GM18951 (cell line): ENCODE results near the gene CCDC187.

ENCODE experiments used
- POLR2A ChIP-seq: IDR thresholded peaks from 4 replicates; pipeline ENCODE4 v1.6.1; 2011; ENCODE audit warnings: mild to moderate bottlenecking; ENCODE audit not compliant: insufficient read length, insufficient read depth; ENCODE audit errors: extremely low read depth
- in situ Hi-C: fragments of 300-500 bp; cut with MboI; formaldehyde crosslinking; loops from one replicate; pipeline ENCODE4 v1.12.0; 2022; ENCODE audit warnings: low sequenced_read_pairs, mixed read lengths, inconsistent platforms; ENCODE audit not compliant: unreplicated experiment

The CCDC187 gene

GRCh38 chr9:136343884-136344269 lies 40.0 kb upstream of the CCDC187 start:
- in situ Hi-C loops = no loop called here
- no peak for TF ChIP-seq POLR2A

GRCh38 chr9:136343121-136343883 lies 39.4 kb upstream of the CCDC187 start:
- in situ Hi-C loops = no loop called here

GRCh38 chr9:136342181-136343120 lies 38.6 kb upstream of the CCDC187 start:
- in situ Hi-C loops = no loop called here

More at GRCh38 chr9:136343121-136343883, 39.4 kb upstream of the CCDC187 start:
- TF ChIP-seq POLR2A = no peak

GRCh38 chr9:136341769-136342168 lies 37.9 kb upstream of the CCDC187 start:
- in situ Hi-C loops = no loop called here
- no peak for TF ChIP-seq POLR2A

More at GRCh38 chr9:136342181-136343120, 38.6 kb upstream of the CCDC187 start:
- TF ChIP-seq POLR2A = no peak

GRCh38 chr9:136341042-136341655 lies 37.3 kb upstream of the CCDC187 start:
- in situ Hi-C loops = no loop called here
- TF ChIP-seq POLR2A = no peak

GRCh38 chr9:136340356-136341041 lies 36.6 kb upstream of the CCDC187 start:
- in situ Hi-C loops = no loop called here
- no peak for TF ChIP-seq POLR2A

GRCh38 chr9:136339958-136340310 lies 36.0 kb upstream of the CCDC187 start:
- in situ Hi-C loops = no loop called here
- no peak for TF ChIP-seq POLR2A

- in situ Hi-C loops = no loop called here
- no peak for TF ChIP-seq POLR2A
Observed at GRCh38 chr9:136339173-136339957, 35.5 kb upstream of the CCDC187 start.

GRCh38 chr9:136338511-136338910 lies 34.6 kb upstream of the CCDC187 start:
- in situ Hi-C loops = no loop called here
- no peak for TF ChIP-seq POLR2A

GRCh38 chr9:136337416-136338395 lies 33.8 kb upstream of the CCDC187 start:
- in situ Hi-C loops = no loop called here
- no peak for TF ChIP-seq POLR2A

GRCh38 chr9:136336881-136337280 lies 33.0 kb upstream of the CCDC187 start:
- in situ Hi-C loops = no loop called here
- no peak for TF ChIP-seq POLR2A

GRCh38 chr9:136336156-136336870 lies 32.4 kb upstream of the CCDC187 start:
- in situ Hi-C loops = no loop called here
- no peak for TF ChIP-seq POLR2A
